Activated CD4-positive, alpha-beta T cell treated with anti-CD3 and anti-CD28 coated beads, Interleukin-2, amount 10 ng/mL, durations not matched to agents 24 days and 14 days (primary cell): ENCODE measurements around the gene SLC9B2. TPM values are rescaled to one million over a fixed set of nuclear protein-coding genes. Genes with fewer than 3 reads are reported as not detected.

Experiments
- total RNA-seq: library from RNA; stranded (reverse); gene quantifications from 2 replicates; pipeline ENCODE4 v1.2.3, GENCODE V29; 2022

The SLC9B2 gene
- total RNA-seq, 1 donor from 2014 or later, result 37.6 TPM

Other genes with a start within 250 kb of the SLC9B2 start
- gene UBE2D3, start 249.2 kb downstream of the SLC9B2 start, total RNA-seq, result 488 TPM in 2 replicates
- gene CISD2, start 207.8 kb downstream of the SLC9B2 start, total RNA-seq, result 43.9 and 48.5 TPM in 2 replicates
- 0.23 and 0.47 TPM in 2 replicates for gene SLC9B1, start 57.1 kb downstream of the SLC9B2 start, total RNA-seq
- gene BDH2, start 23.1 kb upstream of the SLC9B2 start, total RNA-seq, result 11.0 and 13.2 TPM in 2 replicates
- 24.6 and 29.8 TPM in 2 replicates for gene CENPE, start 121.6 kb upstream of the SLC9B2 start, total RNA-seq